ENCODE results near the gene TKTL1. TPM values are rescaled to one million over a fixed set of nuclear protein-coding genes. Genes with fewer than 3 reads are reported as not detected.

TKTL1 gene
- total RNA-seq, 1 donor from 2014 or later, result not detected

DNA sequence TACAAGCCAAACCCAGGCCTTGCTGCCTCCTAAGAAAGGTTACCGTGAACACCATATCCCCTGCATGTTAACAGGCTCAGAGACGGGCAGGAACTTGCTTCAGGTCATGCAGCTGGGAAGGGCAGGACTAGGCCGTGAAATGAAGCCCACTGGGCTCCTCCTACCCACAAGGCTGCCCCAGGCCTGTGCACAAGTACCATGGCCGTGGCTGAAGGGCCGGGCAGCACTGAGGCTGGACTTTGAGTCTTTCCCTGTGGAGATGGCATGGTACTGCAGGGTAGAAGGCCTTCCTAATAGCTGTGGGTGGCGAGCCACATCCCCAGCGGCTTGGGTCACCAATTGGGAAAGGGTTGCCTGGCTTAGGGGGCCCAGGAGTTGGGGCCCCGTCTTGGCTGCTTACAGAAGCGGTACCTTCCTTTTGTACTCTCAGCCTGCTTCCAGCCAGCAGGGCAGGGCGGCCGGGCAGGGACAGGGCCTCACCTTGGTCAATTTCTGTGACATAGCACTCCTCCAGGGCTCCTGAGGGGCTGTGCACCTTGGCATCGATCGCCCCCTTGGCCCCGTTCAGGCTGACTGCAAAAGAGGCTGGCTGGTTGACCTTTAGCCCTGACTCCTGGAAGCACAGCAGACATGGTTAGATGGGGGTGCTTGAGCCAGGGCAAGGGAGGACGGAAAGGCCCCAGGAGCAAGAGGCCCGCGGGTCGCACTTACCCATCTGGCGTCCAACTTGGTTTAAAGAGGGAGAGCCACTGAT, 55.0 kb downstream of the TKTL1 start:
- Mint-ChIP-seq H3K36me3 (no peaks in the 10 kb centered on the region), H3K4me1 (peaks cover 9% of the 10 kb centered on the region), H3K27ac (no peak overlapping the region), H3K4me3 (no peak overlapping the region), H3K27me3 (ENCODE audit: insufficient read depth, low read depth) (peaks cover 15% of the 10 kb centered on the region), H3K9me3 (peaks cover 5% of the 10 kb centered on the region)
- no peaks in the 10 kb centered on the region for H3K27me3 ChIP-seq
- H3F3A ChIP-seq (ENCODE audit: low read depth), result peaks cover 10% of the 10 kb centered on the region
- H3K9ac ChIP-seq, result no peak overlapping the region
- no peaks in the 10 kb centered on the region for H3K79me2 ChIP-seq (ENCODE audit: low read depth)
- no peaks in the 10 kb centered on the region for H3K4me1 ChIP-seq
- H3K4me3 ChIP-seq, result no peak overlapping the region
- TF ChIP-seq EZH2phosphoT487 (IDR thresholded peaks at IDR 0.05), result no peak
- TF ChIP-seq EZH2 (IDR thresholded peaks at IDR 0.05), result no peak
- no peak for TF ChIP-seq CTCF (IDR thresholded peaks at IDR 0.05)
- H2AFZ ChIP-seq (replicated peaks), result no peak overlapping the region
- peaks cover 45% of the 10 kb centered on the region for H4K20me1 ChIP-seq (ENCODE audit: low read depth)
- no peak overlapping the region for H3K4me2 ChIP-seq
- no peak overlapping the region for H3K27ac ChIP-seq
- no peaks in the 10 kb centered on the region for H3K36me3 ChIP-seq
- no peak for DNase-seq (ENCODE audit: low spot score)
- no peaks in the 10 kb centered on the region for H3K9me3 ChIP-seq (ENCODE audit: low read depth)

GRCh38 chrX:154351183-154352011, 55.8 kb downstream of the TKTL1 start:
- Mint-ChIP-seq H3K27ac (no peak overlapping the region), H3K4me3 (no peak overlapping the region), H3K4me1 (peaks cover 9% of the 10 kb centered on the region), H3K36me3 (peaks cover 2% of the 10 kb centered on the region), H3K27me3 (ENCODE audit: insufficient read depth, low read depth) (peaks cover 15% of the 10 kb centered on the region), H3K9me3 (peaks cover 9% of the 10 kb centered on the region)
- Histone ChIP-seq H3K79me2 (ENCODE audit: low read depth) (no peaks in the 10 kb centered on the region), H3K27me3 (no peaks in the 10 kb centered on the region), H4K20me1 (ENCODE audit: low read depth) (peaks cover 45% of the 10 kb centered on the region), H3K36me3 (no peaks in the 10 kb centered on the region), H3K27ac (no peak overlapping the region), H3K4me3 (no peak overlapping the region), H3F3A (ENCODE audit: low read depth) (peaks cover 10% of the 10 kb centered on the region), H3K9ac (no peak overlapping the region), H3K9me3 (ENCODE audit: low read depth) (no peaks in the 10 kb centered on the region), H3K4me1 (no peaks in the 10 kb centered on the region), H3K4me2 (no peak overlapping the region), H2AFZ (replicated peaks) (no peak overlapping the region)
- no peak for TF ChIP-seq CTCF (IDR thresholded peaks at IDR 0.05)
- no peak for TF ChIP-seq EZH2 (IDR thresholded peaks at IDR 0.05)
- no peak for TF ChIP-seq EZH2phosphoT487 (IDR thresholded peaks at IDR 0.05)
- no peak for DNase-seq (ENCODE audit: low spot score)

DNA sequence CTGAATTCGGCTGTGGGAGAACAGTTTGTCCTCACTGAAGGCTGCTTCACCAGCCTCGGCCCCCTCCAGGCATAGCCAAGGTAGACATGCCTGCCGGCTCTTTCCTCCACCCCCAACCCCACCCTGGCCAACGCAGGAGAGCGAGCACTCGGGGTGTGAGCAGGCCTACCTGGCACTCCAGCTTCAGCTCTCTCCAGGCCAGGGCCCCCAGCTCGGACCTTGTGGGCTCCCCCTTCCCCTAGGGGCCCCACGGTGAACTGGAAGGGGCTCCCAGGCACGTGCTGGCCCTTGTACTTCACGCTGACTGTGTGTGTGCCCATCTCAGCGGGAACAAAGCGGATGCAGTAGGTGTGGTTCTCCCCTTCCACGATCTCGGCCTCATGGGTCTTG, 56.4 kb downstream of the TKTL1 start:
- H3K27me3 ChIP-seq, result no peaks in the 10 kb centered on the region
- peaks cover 10% of the 10 kb centered on the region for H3F3A ChIP-seq (ENCODE audit: low read depth)
- DNase-seq (ENCODE audit: low spot score), result no peak
- H3K9ac ChIP-seq, result no peak overlapping the region
- peaks cover 47% of the 10 kb centered on the region for H4K20me1 ChIP-seq (ENCODE audit: low read depth)
- H3K9me3 ChIP-seq (ENCODE audit: low read depth), result no peaks in the 10 kb centered on the region
- peaks cover 9% of the 10 kb centered on the region for H3K9me3 Mint-ChIP-seq
- peaks cover 2% of the 10 kb centered on the region for H3K36me3 Mint-ChIP-seq
- no peaks in the 10 kb centered on the region for H3K4me1 ChIP-seq
- H3K4me3 ChIP-seq, result no peak overlapping the region
- H3K4me1 Mint-ChIP-seq, result peaks cover 9% of the 10 kb centered on the region
- no peak overlapping the region for H3K4me3 Mint-ChIP-seq
- H3K4me2 ChIP-seq, result no peak overlapping the region
- no peak overlapping the region for H2AFZ ChIP-seq (replicated peaks)
- no peaks in the 10 kb centered on the region for H3K79me2 ChIP-seq (ENCODE audit: low read depth)
- H3K36me3 ChIP-seq, result no peaks in the 10 kb centered on the region
- peaks cover 15% of the 10 kb centered on the region for H3K27me3 Mint-ChIP-seq (ENCODE audit: insufficient read depth, low read depth)
- TF ChIP-seq EZH2phosphoT487 (IDR thresholded peaks at IDR 0.05) (no peak), CTCF (IDR thresholded peaks at IDR 0.05) (no peak), EZH2 (IDR thresholded peaks at IDR 0.05) (no peak)
- no peak overlapping the region for H3K27ac Mint-ChIP-seq
- H3K27ac ChIP-seq, result no peak overlapping the region

Measured in neural progenitor cell (in vitro differentiated cells).